GM21737 (cell line): ENCODE measurements around the gene LGALSL.

Experiments
- ATAC-seq: cut with Tn5 transposase; IDR thresholded peaks from one replicate; pipeline ENCODE4 v1.9.1; 2021; ENCODE audit warnings: mild to moderate bottlenecking, moderate library complexity; ENCODE audit not compliant: unreplicated experiment

Gene LGALSL

DNA sequence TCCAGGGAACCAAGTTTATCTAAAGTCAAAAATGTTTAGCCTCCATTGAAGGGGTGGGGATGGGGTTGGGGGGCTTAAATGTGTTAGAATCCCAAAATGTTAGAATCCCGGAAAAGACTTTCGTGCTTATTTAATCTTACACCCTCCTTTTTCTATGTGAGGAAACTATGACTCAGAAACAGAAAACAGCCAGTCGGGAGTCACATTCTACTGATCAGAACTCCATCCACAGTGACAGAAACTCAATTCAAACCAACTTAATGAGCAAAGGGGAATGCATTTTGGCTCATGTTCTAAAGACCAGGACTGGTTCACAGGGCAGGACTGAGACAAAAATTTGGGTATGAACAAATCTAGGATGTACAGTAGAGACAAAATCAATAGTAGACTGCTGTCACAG lies 38.3 kb downstream of the LGALSL start:
- ATAC-seq, result no peak

DNA sequence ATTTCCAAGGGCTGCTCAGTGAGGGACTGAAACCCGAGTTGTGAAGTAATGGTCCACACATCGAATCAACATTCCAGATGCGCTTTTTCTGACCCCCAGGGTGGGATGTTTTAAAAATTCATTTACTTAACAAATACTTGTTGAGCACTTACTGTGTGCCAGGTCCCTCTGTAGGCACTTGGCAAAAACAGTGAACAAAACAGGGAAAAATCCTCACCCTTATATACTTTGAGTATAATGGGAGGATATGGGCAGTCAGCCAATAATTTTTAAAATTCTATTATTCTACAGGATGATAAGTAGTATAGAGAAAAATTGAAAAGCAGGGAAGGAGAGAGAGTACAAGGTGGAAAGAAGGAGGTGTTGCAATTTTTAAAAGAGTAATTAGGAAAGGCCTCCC lies 38.9 kb downstream of the LGALSL start:
- ATAC-seq, result no peak

- no peak for ATAC-seq
Measured at GRCh38 chr2:64493788-64494187, 39.8 kb downstream of the LGALSL start.

GRCh38 chr2:64498438-64498837 lies 44.5 kb downstream of the LGALSL start:
- ATAC-seq, result no peak

- no peak for ATAC-seq
Measured at GRCh38 chr2:64500549-64500948, 46.6 kb downstream of the LGALSL start.

DNA sequence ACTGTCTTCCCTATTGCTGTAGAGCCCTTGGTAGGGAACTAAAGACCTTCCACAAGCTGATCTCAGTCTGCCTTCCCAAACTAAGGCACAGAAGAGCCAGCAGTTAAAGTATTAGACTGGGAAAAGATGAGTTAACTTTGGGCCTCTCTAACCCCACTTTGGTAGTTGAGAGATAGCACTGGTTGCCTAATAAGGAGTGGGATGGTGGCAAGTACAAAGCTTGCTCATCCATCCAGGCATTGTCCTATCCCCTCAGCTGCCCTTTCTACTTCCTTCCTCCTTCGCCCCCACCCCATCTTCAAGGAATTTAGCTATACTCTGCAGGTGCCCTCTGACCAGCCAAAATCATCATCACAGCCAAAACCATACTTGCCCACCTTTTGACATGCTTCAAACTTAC lies 48.0 kb downstream of the LGALSL start:
- ATAC-seq, result no peak

DNA sequence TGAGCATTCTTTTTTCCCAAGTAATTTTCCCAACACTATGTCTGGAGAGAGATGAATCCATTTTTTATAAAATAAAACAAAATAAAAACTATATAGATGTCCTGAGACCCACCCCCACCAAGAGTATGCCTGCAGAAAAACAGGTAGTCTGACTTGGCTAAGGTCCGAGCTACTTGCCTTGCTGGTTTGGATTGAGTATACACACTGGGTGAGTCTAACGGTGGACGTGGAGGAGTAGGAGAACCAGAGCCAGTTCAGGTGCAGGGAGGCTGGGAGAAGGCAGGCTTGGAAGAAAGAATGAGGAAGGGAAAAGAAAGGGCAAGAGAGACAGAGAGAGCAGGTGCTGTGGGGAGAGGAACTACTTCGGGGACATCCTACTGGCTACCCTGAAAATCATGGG lies 48.9 kb downstream of the LGALSL start:
- no peak for ATAC-seq

DNA sequence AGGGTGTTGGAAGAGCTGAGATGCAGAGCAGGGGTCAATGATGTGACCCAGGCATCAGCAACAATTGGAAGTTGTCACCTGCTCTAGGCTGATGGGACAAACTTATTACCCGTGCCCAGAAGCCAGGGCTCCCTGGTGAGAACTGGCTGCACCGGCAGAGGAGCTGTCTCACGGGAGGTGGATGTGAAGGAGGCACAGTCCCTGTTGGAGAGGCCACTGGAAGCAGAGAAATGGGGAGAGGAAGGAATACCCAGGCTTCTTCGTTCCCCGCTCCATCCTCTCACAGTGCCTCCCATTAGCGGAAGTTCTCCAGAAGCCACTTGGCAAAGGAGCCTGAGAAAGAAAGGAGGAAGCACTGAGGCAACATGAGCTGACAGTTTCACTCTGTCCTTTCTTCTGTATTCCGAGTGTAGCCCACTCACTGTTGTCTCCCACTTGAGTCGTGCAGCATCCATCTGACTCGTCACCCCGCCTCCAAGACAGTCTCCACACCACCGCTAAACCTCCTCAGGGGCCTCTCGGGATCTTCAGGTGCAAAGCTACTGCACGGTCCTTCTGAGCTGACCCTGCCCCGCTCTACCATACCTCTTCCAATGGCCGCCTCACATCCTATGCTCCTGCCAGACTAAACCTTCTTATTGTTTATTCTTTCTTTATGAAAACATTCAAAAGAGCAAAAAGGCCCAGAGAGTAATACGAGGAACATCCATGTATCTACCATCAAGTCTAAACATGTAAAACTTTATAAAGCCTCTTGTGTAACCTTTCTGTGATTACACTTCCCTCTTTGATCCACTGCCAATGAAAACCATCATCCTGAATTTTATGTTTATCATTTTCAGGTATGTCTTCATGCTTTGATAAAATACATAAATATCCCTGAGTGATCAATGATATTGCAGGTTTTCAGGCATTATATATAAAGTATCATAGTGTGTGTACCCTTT lies 51.1 kb downstream of the LGALSL start:
- no peak for ATAC-seq

DNA sequence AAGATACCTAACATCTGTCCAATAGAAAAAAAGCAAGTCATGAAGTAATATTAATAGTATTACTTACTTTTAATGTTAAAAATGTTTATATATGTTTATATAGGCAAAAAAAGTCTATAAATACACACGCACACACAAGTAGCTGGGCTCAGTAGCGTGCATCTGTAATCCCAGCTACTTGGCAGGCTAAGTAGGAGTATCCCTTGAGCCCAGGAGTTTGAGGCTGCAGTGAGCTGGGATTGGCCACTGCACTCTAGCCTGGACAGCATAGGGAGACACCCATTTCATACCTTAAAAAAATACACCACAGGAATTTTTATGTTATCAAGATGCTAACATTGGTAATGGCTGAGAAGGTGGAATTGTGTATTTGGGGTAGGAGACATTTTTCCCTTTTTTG lies 52.7 kb downstream of the LGALSL start:
- ATAC-seq, result no peak
